K562 (cell line): ENCODE results near the gene BMPER.

Experiments used
- CTCF ChIP-seq, 3 experiments: IDR thresholded peaks in 2 of 3; conservative IDR thresholded peaks in 1 of 3; 2 replicates each; pipeline ENCODE4 v1.5.1; 2011 to 2012; ENCODE audit warnings: low read length in 3 of 3, mild to moderate bottlenecking in 3 of 3, control low read depth in 2 of 3, improper control_type of control experiment in 1 of 3, inconsistent platforms in 1 of 3, low read depth in 1 of 3, mixed read lengths in 1 of 3, moderate library complexity in 1 of 3; ENCODE audit not compliant: insufficient read depth in 2 of 3
- POLR2A ChIP-seq: fragments of 450-650 bp; conservative IDR thresholded peaks from 2 replicates; pipeline ENCODE4 v1.6.1; 2016
- ZFP36 ChIP-seq: fragments of 150-350 bp; IDR thresholded peaks from 2 replicates; pipeline ENCODE4 v1.6.1; 2018; ENCODE audit warnings: low read length, low read depth; ENCODE audit not compliant: partially characterized antibody

DNA sequence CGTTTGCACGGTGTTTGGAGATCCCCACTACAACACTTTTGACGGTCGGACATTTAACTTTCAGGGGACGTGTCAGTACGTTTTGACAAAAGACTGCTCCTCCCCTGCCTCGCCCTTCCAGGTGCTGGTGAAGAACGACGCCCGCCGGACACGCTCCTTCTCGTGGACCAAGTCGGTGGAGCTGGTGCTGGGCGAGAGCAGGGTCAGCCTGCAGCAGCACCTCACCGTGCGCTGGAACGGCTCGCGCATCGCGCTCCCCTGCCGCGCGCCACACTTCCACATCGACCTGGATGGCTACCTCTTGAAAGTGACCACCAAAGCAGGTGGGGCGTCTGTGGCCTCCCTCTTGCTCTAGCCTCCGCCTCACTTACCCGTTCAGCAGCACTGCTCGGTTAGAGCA, 173.5 kb downstream of the BMPER start:
- TF ChIP-seq ZFP36, result no peak
- TF ChIP-seq POLR2A, result no peak
- TF ChIP-seq CTCF (IDR thresholded peaks at IDR 0.05 in 2 of 3, conservative IDR thresholded peaks at IDR 0.05 in 1 of 3; ENCODE audit: insufficient read depth in 2 of 3, low read depth in 1 of 3, low read length in 3 of 3), result no peak
